IPS DF 19.7 (cell line): ENCODE measurements around the gene ST6GALNAC2.
"Not testable (repeated sequence)": the region's sequence is repeated elsewhere in the genome, so short reads cannot be mapped to it uniquely, and the experiment has no call there.

ENCODE experiments used
- DNase-seq: peaks from one replicate; pipeline ENCODE4 v3.0.0-alpha.2; 2013; ENCODE audit warnings: low read depth, low spot score

ST6GALNAC2 gene

GRCh38 chr17:76528528-76529223, 57.0 kb downstream of the ST6GALNAC2 start:
- DNase-seq = no peak

- no peak for DNase-seq
These were observed 57.5 kb downstream of the ST6GALNAC2 start for GRCh38 chr17:76528156-76528527.

GRCh38 chr17:76527430-76528111, 58.1 kb downstream of the ST6GALNAC2 start:
- no peak for DNase-seq

- not testable (repeated sequence) for DNase-seq
These were observed 58.6 kb downstream of the ST6GALNAC2 start for GRCh38 chr17:76527016-76527415.

- not testable (repeated sequence) for DNase-seq
These were observed 60.2 kb downstream of the ST6GALNAC2 start for GRCh38 chr17:76525513-76525833.

- DNase-seq = no peak
These were observed 60.8 kb downstream of the ST6GALNAC2 start for GRCh38 chr17:76524598-76525512.

GRCh38 chr17:76523084-76524037, 62.3 kb downstream of the ST6GALNAC2 start:
- no peak for DNase-seq

GRCh38 chr17:76521683-76522082, 64.0 kb downstream of the ST6GALNAC2 start:
- DNase-seq = not testable (repeated sequence)

GRCh38 chr17:76521262-76521661, 64.4 kb downstream of the ST6GALNAC2 start:
- DNase-seq = no peak

- no peak for DNase-seq
These were observed 66.4 kb downstream of the ST6GALNAC2 start for GRCh38 chr17:76519048-76519966.

GRCh38 chr17:76517638-76518038, 68.0 kb downstream of the ST6GALNAC2 start:
- DNase-seq = no peak
